ENCODE measurements around the gene CNTN2.

The CNTN2 gene

GRCh38 chr1:205032508-205032907 is 10.5 kb upstream of the CNTN2 start:
- Histone ChIP-seq H2AFZ (ENCODE audit: low read depth, low read length) (no peak overlapping the region), H4K8ac (ENCODE audit: low read length) (no peak overlapping the region), H3K27ac (ENCODE audit: low read length, poor library complexity, severe bottlenecking) (no peak overlapping the region), H2BK120ac (ENCODE audit: low read depth, low read length) (no peak overlapping the region), H2BK15ac (ENCODE audit: low read depth, poor library complexity, severe bottlenecking) (no peak overlapping the region), H2AK5ac (ENCODE audit: low read length, severe bottlenecking) (no peak overlapping the region), H4K91ac (ENCODE audit: low read length) (no peak overlapping the region), H3K9me3 (ENCODE audit: control insufficient read depth, low read length) (no peaks in the 10 kb centered on the region), H2BK12ac (ENCODE audit: low read length in 2 of 2) (no peak overlapping the region), H3K9ac (ENCODE audit: low read length) (no peak overlapping the region), H3K4me3 (ENCODE audit: insufficient read depth in 1 of 2, low read depth in 1 of 2, low read length in 2 of 2) (no peak overlapping the region), H2BK5ac (ENCODE audit: low read depth, low read length, poor library complexity, severe bottlenecking) (no peak overlapping the region), H3K4me2 (ENCODE audit: low read length, poor library complexity, severe bottlenecking) (no peak overlapping the region), H3K36me3 (ENCODE audit: control insufficient read depth in 1 of 2, insufficient read depth in 2 of 2, low read depth in 1 of 2, low read length in 2 of 2) (no peaks in the 10 kb centered on the region), H3K23ac (ENCODE audit: low read length in 2 of 2) (no peak overlapping the region), H3K4ac (ENCODE audit: low read depth in 1 of 2, low read length in 2 of 2) (no peak overlapping the region), H3K4me1 (ENCODE audit: control insufficient read depth, insufficient read depth, low read depth, low read length) (no peaks in the 10 kb centered on the region), H3K79me1 (replicated peaks; ENCODE audit: low read length, poor library complexity, severe bottlenecking) (no peaks in the 10 kb centered on the region), H3K18ac (ENCODE audit: low read depth in 1 of 2, low read length in 2 of 2) (no peak overlapping the region), H3K14ac (ENCODE audit: low read length in 2 of 2) (no peak overlapping the region), H3K27me3 (ENCODE audit: control insufficient read depth in 1 of 2, insufficient read depth in 1 of 2, low read length in 2 of 2) (peaks cover 69 to 86% of the 10 kb centered on the region in 2 experiments)
- WGBS: 76% methylated on average over 7 of the region's 7 CpGs
- no peak for DNase-seq

DNA sequence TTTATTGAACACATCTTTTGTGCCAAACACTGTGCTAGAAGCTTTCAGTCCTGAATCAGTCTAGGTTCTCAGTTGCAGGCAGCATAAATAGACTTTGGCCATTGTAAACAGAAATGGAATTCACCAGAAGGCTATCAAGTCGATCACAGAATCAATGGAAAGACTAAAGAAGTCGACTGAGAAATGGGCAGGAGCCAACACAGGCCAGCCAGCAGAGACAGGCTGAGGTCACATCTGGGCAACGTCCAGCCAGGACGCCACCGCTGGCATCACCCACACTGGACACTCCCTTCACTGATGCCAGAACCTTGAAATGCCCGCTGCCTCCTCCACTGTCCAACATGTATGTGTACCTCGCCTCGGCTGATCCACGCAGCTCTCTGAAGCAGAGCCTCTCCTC is 5.5 kb upstream of the CNTN2 start:
- no peak overlapping the region for H3K27ac ChIP-seq (ENCODE audit: low read length, poor library complexity, severe bottlenecking)
- H2AFZ ChIP-seq (ENCODE audit: low read depth, low read length): no peak overlapping the region
- no peak overlapping the region for H3K23ac ChIP-seq (ENCODE audit: low read length in 2 of 2)
- no peaks in the 10 kb centered on the region for H3K4me1 ChIP-seq (ENCODE audit: control insufficient read depth, insufficient read depth, low read depth, low read length)
- no peak overlapping the region for H2BK15ac ChIP-seq (ENCODE audit: low read depth, poor library complexity, severe bottlenecking)
- H2BK120ac ChIP-seq (ENCODE audit: low read depth, low read length): no peak overlapping the region
- H3K4me3 ChIP-seq (ENCODE audit: insufficient read depth in 1 of 2, low read depth in 1 of 2, low read length in 2 of 2): no peak overlapping the region
- H3K9ac ChIP-seq (ENCODE audit: low read length): no peak overlapping the region
- no peak overlapping the region for H2BK5ac ChIP-seq (ENCODE audit: low read depth, low read length, poor library complexity, severe bottlenecking)
- H2AK5ac ChIP-seq (ENCODE audit: low read length, severe bottlenecking): no peak overlapping the region
- H3K36me3 ChIP-seq (ENCODE audit: control insufficient read depth in 1 of 2, insufficient read depth in 2 of 2, low read depth in 1 of 2, low read length in 2 of 2): no peaks in the 10 kb centered on the region
- H3K9me3 ChIP-seq (ENCODE audit: control insufficient read depth, low read length): no peaks in the 10 kb centered on the region
- WGBS: 83% methylated on average over 9 of the region's 9 CpGs
- no peaks in the 10 kb centered on the region for H3K79me1 ChIP-seq (replicated peaks; ENCODE audit: low read length, poor library complexity, severe bottlenecking)
- no peak for DNase-seq
- peaks cover 76 to 93% of the 10 kb centered on the region in 2 experiments for H3K27me3 ChIP-seq (ENCODE audit: control insufficient read depth in 1 of 2, insufficient read depth in 1 of 2, low read length in 2 of 2)
- H3K18ac ChIP-seq (ENCODE audit: low read depth in 1 of 2, low read length in 2 of 2): no peak overlapping the region
- no peak overlapping the region for H3K14ac ChIP-seq (ENCODE audit: low read length in 2 of 2)
- peak overlapping the region; percentile 24 for H4K91ac ChIP-seq (ENCODE audit: low read length)
- no peak overlapping the region for H2BK12ac ChIP-seq (ENCODE audit: low read length in 2 of 2)
- H3K4ac ChIP-seq (ENCODE audit: low read depth in 1 of 2, low read length in 2 of 2): no peak overlapping the region
- H4K8ac ChIP-seq (ENCODE audit: low read length): no peak overlapping the region
- H3K4me2 ChIP-seq (ENCODE audit: low read length, poor library complexity, severe bottlenecking): no peak overlapping the region

GRCh38 chr1:205038132-205038786 is 4.8 kb upstream of the CNTN2 start:
- Histone ChIP-seq H3K79me1 (replicated peaks; ENCODE audit: low read length, poor library complexity, severe bottlenecking) (no peaks in the 10 kb centered on the region), H3K18ac (ENCODE audit: low read depth in 1 of 2, low read length in 2 of 2) (no peak overlapping the region), H3K4me1 (ENCODE audit: control insufficient read depth, insufficient read depth, low read depth, low read length) (no peaks in the 10 kb centered on the region), H3K4me3 (ENCODE audit: insufficient read depth in 1 of 2, low read depth in 1 of 2, low read length in 2 of 2) (no peak overlapping the region), H2AK5ac (ENCODE audit: low read length, severe bottlenecking) (no peak overlapping the region), H2AFZ (ENCODE audit: low read depth, low read length) (no peak overlapping the region), H2BK12ac (ENCODE audit: low read length in 2 of 2) (no peak overlapping the region), H2BK120ac (ENCODE audit: low read depth, low read length) (no peak overlapping the region), H3K23ac (ENCODE audit: low read length in 2 of 2) (no peak overlapping the region), H3K27me3 (ENCODE audit: control insufficient read depth in 1 of 2, insufficient read depth in 1 of 2, low read length in 2 of 2) (peaks cover 74 to 91% of the 10 kb centered on the region in 2 experiments), H2BK15ac (ENCODE audit: low read depth, poor library complexity, severe bottlenecking) (no peak overlapping the region), H2BK5ac (ENCODE audit: low read depth, low read length, poor library complexity, severe bottlenecking) (no peak overlapping the region), H3K4ac (ENCODE audit: low read depth in 1 of 2, low read length in 2 of 2) (no peak overlapping the region), H3K4me2 (ENCODE audit: low read length, poor library complexity, severe bottlenecking) (no peak overlapping the region), H4K91ac (ENCODE audit: low read length) (no peak overlapping the region), H3K9ac (ENCODE audit: low read length) (no peak overlapping the region), H3K36me3 (ENCODE audit: control insufficient read depth in 1 of 2, insufficient read depth in 2 of 2, low read depth in 1 of 2, low read length in 2 of 2) (no peaks in the 10 kb centered on the region), H3K14ac (ENCODE audit: low read length in 2 of 2) (no peak overlapping the region), H4K8ac (ENCODE audit: low read length) (no peak overlapping the region), H3K9me3 (ENCODE audit: control insufficient read depth, low read length) (no peaks in the 10 kb centered on the region), H3K27ac (ENCODE audit: low read length, poor library complexity, severe bottlenecking) (no peak overlapping the region)
- DNase-seq: no peak
- 80% methylated on average over 6 of the region's 6 CpGs for WGBS

- WGBS: 48% methylated on average over 4 of the region's 4 CpGs
- Histone ChIP-seq H2AK5ac (ENCODE audit: low read length, severe bottlenecking) (no peak overlapping the region), H3K36me3 (ENCODE audit: control insufficient read depth in 1 of 2, insufficient read depth in 2 of 2, low read depth in 1 of 2, low read length in 2 of 2) (no peaks in the 10 kb centered on the region), H4K8ac (ENCODE audit: low read length) (no peak overlapping the region), H3K79me1 (replicated peaks; ENCODE audit: low read length, poor library complexity, severe bottlenecking) (no peaks in the 10 kb centered on the region), H3K14ac (ENCODE audit: low read length in 2 of 2) (no peak overlapping the region), H3K4ac (ENCODE audit: low read depth in 1 of 2, low read length in 2 of 2) (no peak overlapping the region), H4K91ac (ENCODE audit: low read length) (no peak overlapping the region), H3K18ac (ENCODE audit: low read depth in 1 of 2, low read length in 2 of 2) (no peak overlapping the region), H3K23ac (ENCODE audit: low read length in 2 of 2) (no peak overlapping the region), H3K4me2 (ENCODE audit: low read length, poor library complexity, severe bottlenecking) (no peak overlapping the region), H2BK15ac (ENCODE audit: low read depth, poor library complexity, severe bottlenecking) (no peak overlapping the region), H2BK5ac (ENCODE audit: low read depth, low read length, poor library complexity, severe bottlenecking) (no peak overlapping the region), H3K4me1 (ENCODE audit: control insufficient read depth, insufficient read depth, low read depth, low read length) (no peaks in the 10 kb centered on the region), H3K27me3 (ENCODE audit: control insufficient read depth in 1 of 2, insufficient read depth in 1 of 2, low read length in 2 of 2) (peaks cover 87 to 93% of the 10 kb centered on the region in 2 experiments), H3K4me3 (ENCODE audit: insufficient read depth in 1 of 2, low read depth in 1 of 2, low read length in 2 of 2) (no peak overlapping the region), H3K27ac (ENCODE audit: low read length, poor library complexity, severe bottlenecking) (no peak overlapping the region), H2AFZ (ENCODE audit: low read depth, low read length) (no peak overlapping the region), H3K9ac (ENCODE audit: low read length) (no peak overlapping the region), H3K9me3 (ENCODE audit: control insufficient read depth, low read length) (no peaks in the 10 kb centered on the region), H2BK12ac (ENCODE audit: low read length in 2 of 2) (no peak overlapping the region), H2BK120ac (ENCODE audit: low read depth, low read length) (no peak overlapping the region)
- no peak for DNase-seq
These were observed 1.9 kb upstream of the CNTN2 start for GRCh38 chr1:205041001-205041715.
